A549 (cell line): ENCODE measurements around the gene BNIP1. TPM values are rescaled to one million over a fixed set of nuclear protein-coding genes. Genes with fewer than 3 reads are reported as not detected.

ENCODE experiments used
- ATAC-seq, 2 experiments: fragments of 200-7000 bp in 1 of 2; fragments of >200 bp in 1 of 2; cut with Nextera tagmentation in 1 of 2; cut with Tn5 transposase in 1 of 2; 3 replicates each; pipeline versions ENCODE4 v1.8.0 to v1.9.1; 2018 to 2020; ENCODE audit warnings: mild to moderate bottlenecking in 1 of 2, moderate library complexity in 1 of 2
- CTCF ChIA-PET: fragments of 300-600 bp; sonication (Branson Sonifier 250); formaldehyde crosslinking; extraction: SDS; loops from one replicate; lab custom pipeline; 2021; ENCODE audit warnings: antibody characterized with exemption, inconsistent platforms; lab: Yijun Ruan, JAX
- POLR2A ChIA-PET: fragments of 350-600 bp; formaldehyde crosslinking; extraction: SDS; loops from one replicate; lab custom pipeline; 2021; ENCODE audit warnings: antibody characterized with exemption, inconsistent platforms; lab: Yijun Ruan, JAX
- DNase-seq, 2 experiments: peaks; one replicate each; pipeline versions ENCODE4 v3.0.0 to v3.0.0-alpha.2; 2011 to 2016; ENCODE audit warnings: low read depth in 1 of 2, low spot score in 1 of 2
- FAIRE-seq: peaks from 2 replicates; lab custom pipeline; 2011; peaks lifted over from hg19 to GRCh38; lab: Jason Lieb, UNC
- H3K27ac ChIP-seq, 2 experiments: fragments of >200 bp; sonication (Bioruptor Twin); formaldehyde crosslinking; 3 replicates each; pipeline ENCODE4 v1.5.1; 2016 to 2017
- H3K4me1 ChIP-seq: fragments of >200 bp; sonication (Bioruptor Twin); formaldehyde crosslinking; 3 replicates; pipeline ENCODE4 v1.6.1; 2016
- H3K4me2 ChIP-seq: fragments of >200 bp; sonication (Bioruptor Twin); formaldehyde crosslinking; 3 replicates; pipeline ENCODE4 v1.6.1; 2016
- H3K4me3 ChIP-seq: fragments of >200 bp; sonication (Bioruptor Twin); formaldehyde crosslinking; 3 replicates; pipeline ENCODE4 v1.5.1; 2016
- H3K9me3 ChIP-seq: fragments of >200 bp; sonication (Bioruptor Twin); formaldehyde crosslinking; 3 replicates; pipeline ENCODE4 v1.6.1; 2016
- CHD2 ChIP-seq: fragments of 150-350 bp; IDR thresholded peaks from 2 replicates; pipeline ENCODE4 v1.6.1; 2014; ENCODE audit warnings: low read length; ENCODE audit not compliant: partially characterized antibody
- CTCF ChIP-seq: fragments of >200 bp; sonication (Bioruptor Twin); formaldehyde crosslinking; IDR thresholded peaks from 3 replicates; pipeline ENCODE4 v1.5.1; 2016
- EHF ChIP-seq: fragments of 250-450 bp; sonication (Bioruptor Pico); IDR thresholded peaks from 2 replicates; pipeline ENCODE4 v1.5.0; 2020; ENCODE audit warnings: mild to moderate bottlenecking
- EP300 ChIP-seq, 2 experiments: fragments of >200 bp; sonication (Bioruptor Twin); formaldehyde crosslinking; IDR thresholded peaks; 2 replicates in 1 of 2; 3 replicates in 1 of 2; pipeline ENCODE4 v1.6.1; 2016 to 2017
- HMGXB4 ChIP-seq: fragments of 250-450 bp; sonication (Bioruptor Pico); IDR thresholded peaks from 2 replicates; pipeline ENCODE4 v1.5.0; 2021; ENCODE audit warnings: mild to moderate bottlenecking, moderate library complexity, borderline replicate concordance
- JUNB ChIP-seq: fragments of >200 bp; sonication (Bioruptor Twin); formaldehyde crosslinking; IDR thresholded peaks from 2 replicates; pipeline ENCODE4 v1.6.1; 2016
- KDM5A ChIP-seq: fragments of 200-600 bp; sonication (generic); IDR thresholded peaks from 2 replicates; pipeline ENCODE4 v1.6.1; 2016; ENCODE audit warnings: antibody characterized with exemption, mild to moderate bottlenecking
- MAX ChIP-seq: IDR thresholded peaks from 2 replicates; pipeline ENCODE4 v1.6.1; 2012
- MAZ ChIP-seq: fragments of 150-350 bp; IDR thresholded peaks from 2 replicates; pipeline ENCODE4 v1.6.1; 2014; ENCODE audit warnings: antibody characterized with exemption, low read depth, low read length, borderline replicate concordance
- POLR2AphosphoS2 ChIP-seq: conservative IDR thresholded peaks from 2 replicates; pipeline ENCODE4 v1.6.1; 2012; ENCODE audit warnings: low read length, improper control_type of control experiment, inconsistent platforms
- RARB ChIP-seq: fragments of 250-450 bp; sonication (Bioruptor Pico); IDR thresholded peaks from 2 replicates; pipeline ENCODE4 v1.8.0; 2021; ENCODE audit warnings: mild to moderate bottlenecking, moderate library complexity
- RNF2 ChIP-seq: fragments of 200-600 bp; sonication (generic); IDR thresholded peaks from 2 replicates; pipeline ENCODE4 v1.6.1; 2016; ENCODE audit warnings: low read depth, mild to moderate bottlenecking, antibody characterized with exemption, moderate library complexity, borderline replicate concordance
- TFCP2L1 ChIP-seq: fragments of 250-450 bp; sonication (Bioruptor Pico); IDR thresholded peaks from 2 replicates; pipeline ENCODE4 v1.5.0; 2021; ENCODE audit warnings: mild to moderate bottlenecking
- ZC3H11A ChIP-seq: fragments of 450-650 bp; IDR thresholded peaks from 2 replicates; pipeline ENCODE4 v1.6.1; 2014; ENCODE audit warnings: antibody characterized with exemption, mild to moderate bottlenecking
- ZSCAN20 ChIP-seq: fragments of 250-450 bp; sonication (Bioruptor Pico); IDR thresholded peaks from 2 replicates; pipeline ENCODE4 v1.8.0; 2022; ENCODE audit warnings: mild to moderate bottlenecking, moderate library complexity
- WGBS: methylation state at CpG from one replicate; pipeline ENCODE4 v1.1.6; 2017; ENCODE audit errors: missing lambda C conversion rate; 5-methylcytosine and 5-hydroxymethylcytosine counted together
- polyA plus RNA-seq, 4 experiments: library from polyadenylated mRNA; depleted of rRNA in 3 of 4; stranded (reverse); fragments of >200 nt; fragmentation: RNase III in 1 of 4; extraction: RNeasy Plus Mini Kit Qiagen cat#74134 plus additional on column Dnase treatment in 1 of 4; gene quantifications; 2 replicates in 3 of 4; 3 replicates in 1 of 4; pipeline ENCODE4 v1.2.3, GENCODE V29; 2011 to 2017
- TF ChIP-seq, protein P1 (sequence below): fragments of >200 bp; sonication (Bioruptor Twin); formaldehyde crosslinking; IDR thresholded peaks from 3 replicates; pipeline ENCODE4 v1.6.1; 2016
- TF ChIP-seq, protein P2 (sequence below): fragments of 450-650 bp; IDR thresholded peaks from 2 replicates; pipeline ENCODE4 v1.6.1; 2014; ENCODE audit warnings: antibody characterized with exemption
- TF ChIP-seq, protein P3 (sequence below): fragments of 200-600 bp; sonication (generic); IDR thresholded peaks from 2 replicates; pipeline ENCODE4 v1.6.1; 2016; ENCODE audit warnings: antibody characterized with exemption, mild to moderate bottlenecking, moderate library complexity
- TF ChIP-seq, protein P4 (sequence below): IDR thresholded peaks from 2 replicates; pipeline ENCODE4 v1.6.1; 2012

The BNIP1 gene
- polyA plus RNA-seq, 2 of the 4 experiments (the other 2 are of a cell fraction) = 15.8 to 26.7 TPM

DNA sequence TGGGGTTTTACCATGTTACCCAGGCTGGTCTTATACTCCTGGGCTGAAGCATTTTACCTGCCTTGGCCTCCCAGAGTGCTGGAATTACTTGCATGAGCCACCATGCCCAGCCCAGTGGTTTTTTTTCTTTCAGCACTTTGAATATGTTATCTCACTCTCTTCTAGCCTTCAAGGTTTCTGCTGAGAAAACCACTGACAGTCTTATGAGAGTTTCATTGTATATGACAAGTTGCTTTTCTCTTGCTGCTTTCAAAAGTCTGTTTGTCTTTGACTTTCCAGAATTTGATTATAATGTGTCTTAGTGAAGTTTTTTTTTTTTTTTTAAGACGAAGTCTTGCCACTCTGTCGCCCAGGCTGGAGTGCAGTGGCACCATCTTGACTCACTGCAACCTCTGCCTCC, 43.1 kb upstream of the BNIP1 start (continued):
- TF ChIP-seq, protein P1, sequence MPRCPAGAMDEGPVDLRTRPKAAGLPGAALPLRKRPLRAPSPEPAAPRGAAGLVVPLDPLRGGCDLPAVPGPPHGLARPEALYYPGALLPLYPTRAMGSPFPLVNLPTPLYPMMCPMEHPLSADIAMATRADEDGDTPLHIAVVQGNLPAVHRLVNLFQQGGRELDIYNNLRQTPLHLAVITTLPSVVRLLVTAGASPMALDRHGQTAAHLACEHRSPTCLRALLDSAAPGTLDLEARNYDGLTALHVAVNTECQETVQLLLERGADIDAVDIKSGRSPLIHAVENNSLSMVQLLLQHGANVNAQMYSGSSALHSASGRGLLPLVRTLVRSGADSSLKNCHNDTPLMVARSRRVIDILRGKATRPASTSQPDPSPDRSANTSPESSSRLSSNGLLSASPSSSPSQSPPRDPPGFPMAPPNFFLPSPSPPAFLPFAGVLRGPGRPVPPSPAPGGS = no peak

DNA sequence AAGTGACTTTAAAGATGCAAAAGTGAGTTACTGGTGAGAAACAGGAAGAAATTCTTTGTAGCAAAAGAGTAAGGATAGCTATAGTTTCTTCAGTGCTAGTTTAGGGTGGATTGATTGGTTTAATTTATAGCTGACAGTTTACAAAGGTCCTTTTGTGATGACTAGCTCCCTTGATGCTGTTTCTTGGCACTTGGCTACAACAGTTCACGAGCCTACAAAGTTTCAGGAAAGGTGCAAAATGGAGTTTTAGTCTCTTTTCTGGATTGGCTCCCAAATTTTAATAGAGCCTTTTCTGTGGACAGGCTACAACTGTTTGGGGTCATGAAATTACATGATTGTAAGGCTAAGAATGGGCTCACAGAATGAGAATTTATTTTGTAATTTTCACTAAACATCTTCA, 40.9 kb upstream of the BNIP1 start:
- Histone ChIP-seq H3K27ac (no peak overlapping the region), H3K9me3 (peaks cover 16% of the 10 kb centered on the region; the same call in 2 of the 3 replicates)
- no peak for ATAC-seq
- CTCF ChIA-PET = interaction anchor here (1.1 to 1.4 kb wide), 2 partner anchors 20 to 92 kb away, joined by 5 to 6 read pairs; no protein-coding TSS in a partner anchor
- TF ChIP-seq JUNB = no peak
- TF ChIP-seq, protein P2, sequence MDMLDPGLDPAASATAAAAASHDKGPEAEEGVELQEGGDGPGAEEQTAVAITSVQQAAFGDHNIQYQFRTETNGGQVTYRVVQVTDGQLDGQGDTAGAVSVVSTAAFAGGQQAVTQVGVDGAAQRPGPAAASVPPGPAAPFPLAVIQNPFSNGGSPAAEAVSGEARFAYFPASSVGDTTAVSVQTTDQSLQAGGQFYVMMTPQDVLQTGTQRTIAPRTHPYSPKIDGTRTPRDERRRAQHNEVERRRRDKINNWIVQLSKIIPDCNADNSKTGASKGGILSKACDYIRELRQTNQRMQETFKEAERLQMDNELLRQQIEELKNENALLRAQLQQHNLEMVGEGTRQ = no peak
- no peak for TF ChIP-seq POLR2AphosphoS2
- TF ChIP-seq, all 56 proteins: peak for 0
- Histone ChIP-seq H3K4me1 (no peaks in the 10 kb centered on the region), H3K4me3 (no peak overlapping the region), H3K4me2 (no peak overlapping the region)
- DNase-seq = no peak
- 33% methylated on average over 1 of the region's 1 CpG for WGBS
- FAIRE-seq = no peak
- POLR2A ChIA-PET = no interaction called here

DNA sequence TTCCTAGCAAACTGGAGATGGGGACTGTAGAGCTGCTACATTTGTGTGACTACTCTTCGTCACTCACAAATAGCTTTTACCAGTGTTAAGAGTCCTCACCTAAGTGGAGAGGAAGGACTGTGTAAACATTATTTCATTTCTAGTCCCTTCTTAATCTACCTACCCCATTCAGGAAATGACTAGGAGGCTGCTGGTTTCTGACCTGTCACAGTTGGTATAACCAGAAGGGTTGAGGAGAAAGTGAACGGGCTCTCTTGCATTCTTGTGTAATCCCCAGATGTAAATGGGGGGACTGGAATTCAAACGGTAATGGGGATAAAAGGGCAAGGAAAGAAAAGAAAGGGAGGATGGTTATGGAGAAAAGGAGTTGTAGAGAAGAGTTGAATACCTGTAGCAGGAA, 35.4 kb upstream of the BNIP1 start:
- POLR2A ChIA-PET = no interaction called here
- no peak overlapping the region for H3K27ac ChIP-seq
- 64% methylated on average over 3 of the region's 3 CpGs for WGBS
- no peaks in the 10 kb centered on the region for H3K4me1 ChIP-seq
- FAIRE-seq = no peak
- DNase-seq = no peak
- ATAC-seq = no peak
- CTCF ChIA-PET = interaction anchor here (0.5 to 1.6 kb wide), 3 partner anchors 27 to 402 kb away, joined by 3 read pairs; no protein-coding TSS in a partner anchor
- TF ChIP-seq MAZ = no peak
- TF ChIP-seq ZC3H11A = no peak
- H3K9me3 ChIP-seq = no peaks in the 10 kb centered on the region
- no peak overlapping the region for H3K4me3 ChIP-seq
- H3K4me2 ChIP-seq = no peak overlapping the region

- Histone ChIP-seq H3K4me3 (no peak overlapping the region), H3K27ac (no peak overlapping the region), H3K4me1 (no peaks in the 10 kb centered on the region), H3K4me2 (no peak overlapping the region), H3K9me3 (no peaks in the 10 kb centered on the region; the same call in 2 of the 3 replicates)
- ATAC-seq = no peak
- POLR2A ChIA-PET = no interaction called here
- CTCF ChIA-PET = interaction anchor here (1.1 to 1.5 kb wide), 2 partner anchors 34 to 40 kb away, joined by 3 read pairs; no protein-coding TSS in a partner anchor
- no peak for FAIRE-seq
- DNase-seq = no peak
- WGBS = 88% methylated on average over 1 of the region's 1 CpG
- TF ChIP-seq CTCF (no peak), CHD2 (no peak), HMGXB4 (CRISPR knock-in tag) (no peak), ZSCAN20 (CRISPR knock-in tag) (no peak), MAX (no peak), RNF2 (no peak), RARB (CRISPR knock-in tag) (no peak), EP300 (IDR thresholded peaks at IDR 0.05) (no peak), TFCP2L1 (CRISPR knock-in tag) (no peak), EHF (CRISPR knock-in tag) (no peak), KDM5A (no peak)
- TF ChIP-seq, protein P2 = no peak
- TF ChIP-seq, protein P3, sequence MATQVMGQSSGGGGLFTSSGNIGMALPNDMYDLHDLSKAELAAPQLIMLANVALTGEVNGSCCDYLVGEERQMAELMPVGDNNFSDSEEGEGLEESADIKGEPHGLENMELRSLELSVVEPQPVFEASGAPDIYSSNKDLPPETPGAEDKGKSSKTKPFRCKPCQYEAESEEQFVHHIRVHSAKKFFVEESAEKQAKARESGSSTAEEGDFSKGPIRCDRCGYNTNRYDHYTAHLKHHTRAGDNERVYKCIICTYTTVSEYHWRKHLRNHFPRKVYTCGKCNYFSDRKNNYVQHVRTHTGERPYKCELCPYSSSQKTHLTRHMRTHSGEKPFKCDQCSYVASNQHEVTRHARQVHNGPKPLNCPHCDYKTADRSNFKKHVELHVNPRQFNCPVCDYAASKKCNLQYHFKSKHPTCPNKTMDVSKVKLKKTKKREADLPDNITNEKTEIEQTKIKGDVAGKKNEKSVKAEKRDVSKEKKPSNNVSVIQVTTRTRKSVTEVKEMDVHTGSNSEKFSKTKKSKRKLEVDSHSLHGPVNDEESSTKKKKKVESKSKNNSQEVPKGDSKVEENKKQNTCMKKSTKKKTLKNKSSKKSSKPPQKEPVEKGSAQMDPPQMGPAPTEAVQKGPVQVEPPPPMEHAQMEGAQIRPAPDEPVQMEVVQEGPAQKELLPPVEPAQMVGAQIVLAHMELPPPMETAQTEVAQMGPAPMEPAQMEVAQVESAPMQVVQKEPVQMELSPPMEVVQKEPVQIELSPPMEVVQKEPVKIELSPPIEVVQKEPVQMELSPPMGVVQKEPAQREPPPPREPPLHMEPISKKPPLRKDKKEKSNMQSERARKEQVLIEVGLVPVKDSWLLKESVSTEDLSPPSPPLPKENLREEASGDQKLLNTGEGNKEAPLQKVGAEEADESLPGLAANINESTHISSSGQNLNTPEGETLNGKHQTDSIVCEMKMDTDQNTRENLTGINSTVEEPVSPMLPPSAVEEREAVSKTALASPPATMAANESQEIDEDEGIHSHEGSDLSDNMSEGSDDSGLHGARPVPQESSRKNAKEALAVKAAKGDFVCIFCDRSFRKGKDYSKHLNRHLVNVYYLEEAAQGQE = no peak
- TF ChIP-seq, protein P4, sequence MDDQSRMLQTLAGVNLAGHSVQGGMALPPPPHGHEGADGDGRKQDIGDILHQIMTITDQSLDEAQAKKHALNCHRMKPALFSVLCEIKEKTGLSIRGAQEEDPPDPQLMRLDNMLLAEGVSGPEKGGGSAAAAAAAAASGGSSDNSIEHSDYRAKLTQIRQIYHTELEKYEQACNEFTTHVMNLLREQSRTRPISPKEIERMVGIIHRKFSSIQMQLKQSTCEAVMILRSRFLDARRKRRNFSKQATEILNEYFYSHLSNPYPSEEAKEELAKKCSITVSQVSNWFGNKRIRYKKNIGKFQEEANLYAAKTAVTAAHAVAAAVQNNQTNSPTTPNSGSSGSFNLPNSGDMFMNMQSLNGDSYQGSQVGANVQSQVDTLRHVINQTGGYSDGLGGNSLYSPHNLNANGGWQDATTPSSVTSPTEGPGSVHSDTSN = no peak
Observed at GRCh38 chr5:173114536-173114935, 29.8 kb upstream of the BNIP1 start.
